C4-2B (cell line): ENCODE results near the gene CAPN9.

ENCODE experiments used
- CTCF ChIP-seq: fragments of 450-650 bp; conservative IDR thresholded peaks from 2 replicates; pipeline ENCODE4 v1.5.1; 2017; ENCODE audit warnings: mild to moderate bottlenecking
- ZFX ChIP-seq: fragments of 450-650 bp; IDR thresholded peaks from 2 replicates; pipeline ENCODE4 v1.6.1; 2017

GRCh38 chr1:230807561-230808280, 60.5 kb downstream of the CAPN9 start:
- TF ChIP-seq CTCF (no peak), ZFX (no peak)
